22Rv1 (cell line): ENCODE results near the gene CALHM5.

Source experiments
- ZFX ChIP-seq: fragments of 450-650 bp; IDR thresholded peaks from 2 replicates; pipeline ENCODE4 v1.6.1; 2017; ENCODE audit warnings: antibody characterized with exemption, borderline replicate concordance
- TF ChIP-seq, protein P1 (sequence below): fragments of 450-650 bp; IDR thresholded peaks from 2 replicates; pipeline ENCODE4 v1.5.1; 2017; ENCODE audit warnings: mild to moderate bottlenecking

DNA sequence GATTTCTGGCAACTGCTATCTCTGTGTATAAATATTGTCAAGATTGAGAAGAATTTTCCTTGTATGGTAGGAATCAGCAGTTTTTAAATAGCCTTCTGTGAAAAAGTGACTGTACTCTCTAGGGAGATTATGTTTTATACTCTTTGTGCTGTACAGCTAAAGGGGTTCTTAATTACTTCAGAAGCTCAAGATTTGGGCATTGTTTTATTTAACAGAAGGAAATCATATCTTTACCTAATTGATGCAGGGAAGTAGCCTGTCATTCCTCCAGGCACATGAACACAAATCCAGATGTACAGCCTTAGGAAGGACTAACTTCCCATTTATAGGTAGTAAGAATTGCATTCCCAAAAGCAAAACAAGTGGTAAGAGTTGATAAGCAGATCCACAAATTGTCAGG, 1.3 kb downstream of the CALHM5 start:
- TF ChIP-seq, protein P1, sequence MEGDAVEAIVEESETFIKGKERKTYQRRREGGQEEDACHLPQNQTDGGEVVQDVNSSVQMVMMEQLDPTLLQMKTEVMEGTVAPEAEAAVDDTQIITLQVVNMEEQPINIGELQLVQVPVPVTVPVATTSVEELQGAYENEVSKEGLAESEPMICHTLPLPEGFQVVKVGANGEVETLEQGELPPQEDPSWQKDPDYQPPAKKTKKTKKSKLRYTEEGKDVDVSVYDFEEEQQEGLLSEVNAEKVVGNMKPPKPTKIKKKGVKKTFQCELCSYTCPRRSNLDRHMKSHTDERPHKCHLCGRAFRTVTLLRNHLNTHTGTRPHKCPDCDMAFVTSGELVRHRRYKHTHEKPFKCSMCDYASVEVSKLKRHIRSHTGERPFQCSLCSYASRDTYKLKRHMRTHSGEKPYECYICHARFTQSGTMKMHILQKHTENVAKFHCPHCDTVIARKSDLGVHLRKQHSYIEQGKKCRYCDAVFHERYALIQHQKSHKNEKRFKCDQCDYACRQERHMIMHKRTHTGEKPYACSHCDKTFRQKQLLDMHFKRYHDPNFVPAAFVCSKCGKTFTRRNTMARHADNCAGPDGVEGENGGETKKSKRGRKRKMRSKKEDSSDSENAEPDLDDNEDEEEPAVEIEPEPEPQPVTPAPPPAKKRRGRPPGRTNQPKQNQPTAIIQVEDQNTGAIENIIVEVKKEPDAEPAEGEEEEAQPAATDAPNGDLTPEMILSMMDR: no peak
- no peak for TF ChIP-seq ZFX
